Right lobe of liver (tissue), 4 donors: ENCODE measurements around the gene NSD1.

Experiments used
- CTCF ChIP-seq, 4 donors: fragments of 200-600 bp in 3 of 4; fragments of 450-650 bp in 1 of 4; IDR thresholded peaks; one replicate each; pipeline versions ENCODE4 v1.5.1 to v1.8.0; 2016 to 2022; ENCODE audit warnings: antibody characterized with exemption in 4 of 4, mild to moderate bottlenecking in 2 of 4
- POLR2A ChIP-seq: fragments of 450-650 bp; IDR thresholded peaks from one replicate; pipeline ENCODE4 v1.6.1; 2017; ENCODE audit warnings: antibody characterized with exemption, mild to moderate bottlenecking
- donor health status: DM: no; HTN: no; CAD: no.
- donor health status: DM: no; HTN: no; CAD: no.
- donor health status: DM: no; HTN: yes; CAD: no.

GRCh38 chr5:177269976-177270375, 136.4 kb downstream of the NSD1 start:
- TF ChIP-seq POLR2A (no peak), CTCF (IDR thresholded peaks at IDR 0.05) (no peak)
